Endothelial cell of umbilical vein (primary cell): Measurements from ENCODE around the gene TENM4. TPM values are rescaled to one million over a fixed set of nuclear protein-coding genes. Genes with fewer than 3 reads are reported as not detected.

Experiments
- BruUV-seq: library from RNA; stranded (reverse); fragments of 400-500 nt; replicated peaks from 2 replicates; lab custom pipeline; 2021; lab: Mats Ljungman, UMichigan
- CTCF ChIA-PET: fragments of 300-600, 350-600 bp; sonication (Branson Sonifier 250); formaldehyde crosslinking; loops from one replicate; lab custom pipeline; 2021; ENCODE audit warnings: antibody characterized with exemption, inconsistent platforms; lab: Charles Lee
- POLR2A ChIA-PET: fragments of 300-600, 350-600 bp; sonication (Branson Sonifier 250); formaldehyde crosslinking; loops from one replicate; lab custom pipeline; 2021; ENCODE audit warnings: antibody characterized with exemption, inconsistent platforms; lab: Charles Lee
- DNase-seq: peaks from one replicate; pipeline ENCODE4 v3.0.0-alpha.2; 2011; ENCODE audit warnings: low read depth, low spot score
- FAIRE-seq: peaks from 2 replicates; lab custom pipeline; 2011; peaks lifted over from hg19 to GRCh38; lab: Jason Lieb, UNC
- H2AFZ ChIP-seq: 2 replicates; pipeline ENCODE4 v1.6.0; 2012; ENCODE audit warnings: low read depth, low read length, control low read depth, inconsistent platforms
- H3K27ac ChIP-seq: 2 replicates; pipeline ENCODE4 v1.5.1; 2011; ENCODE audit warnings: low read depth, mild to moderate bottlenecking, control low read depth, low read length, moderate library complexity; ENCODE audit not compliant: insufficient read depth
- H3K27me3 ChIP-seq, 2 experiments: 2 replicates each; pipeline versions ENCODE4 v1.6.0 to v1.6.1; 2011; ENCODE audit warnings: low read length in 2 of 2, mixed read lengths in 1 of 2; ENCODE audit not compliant: control insufficient read depth in 2 of 2, insufficient read depth in 2 of 2
- H3K36me3 ChIP-seq, 2 experiments: 2 replicates in 1 of 2; 3 replicates in 1 of 2; pipeline ENCODE4 v1.5.1; 2011; ENCODE audit warnings: low read length in 2 of 2, mild to moderate bottlenecking in 1 of 2, moderate library complexity in 1 of 2; ENCODE audit not compliant: control insufficient read depth in 2 of 2, insufficient read depth in 2 of 2; ENCODE audit errors: extremely low read depth in 1 of 2
- H3K4me1 ChIP-seq: 3 replicates; pipeline ENCODE4 v1.5.1; 2011; ENCODE audit warnings: mild to moderate bottlenecking, low read length; ENCODE audit not compliant: control insufficient read depth, insufficient read depth; ENCODE audit errors: extremely low read depth
- H3K4me2 ChIP-seq: 2 replicates; pipeline ENCODE4 v1.6.1; 2011; ENCODE audit warnings: low read length, control low read depth, mixed read lengths; ENCODE audit not compliant: insufficient read depth
- H3K4me3 ChIP-seq, 3 experiments: fragments of 200-600 bp in 1 of 3; sonication (generic), shearing (Covaris generic) in 1 of 3; replicated peaks in 1 of 3; 2 replicates each; pipeline ENCODE4 v1.5.1; 2011 to 2016; ENCODE audit warnings: control low read depth in 3 of 3, low read length in 3 of 3, mild to moderate bottlenecking in 2 of 3, inconsistent platforms in 1 of 3, low read depth in 1 of 3, moderate library complexity in 1 of 3; ENCODE audit not compliant: insufficient read depth in 1 of 3
- H3K79me2 ChIP-seq: 2 replicates; pipeline ENCODE4 v1.6.0; 2012; ENCODE audit warnings: low read length, inconsistent platforms; ENCODE audit not compliant: control insufficient read depth, insufficient read depth
- H3K9ac ChIP-seq: replicated peaks from 2 replicates; pipeline ENCODE3; 2011; ENCODE audit warnings: low read length, control low read depth; ENCODE audit not compliant: insufficient read depth; ENCODE audit errors: extremely low read depth
- H3K9me1 ChIP-seq: replicated peaks from 3 replicates; pipeline ENCODE4 v1.6.0; 2011; ENCODE audit warnings: mild to moderate bottlenecking, low read length; ENCODE audit not compliant: control insufficient read depth, insufficient read depth; ENCODE audit errors: extremely low read depth
- H3K9me3 ChIP-seq: replicated peaks from 2 replicates; pipeline ENCODE4 v1.5.1; 2012; ENCODE audit warnings: low read length, inconsistent platforms; ENCODE audit not compliant: control insufficient read depth, insufficient read depth
- H4K20me1 ChIP-seq: replicated peaks from 2 replicates; pipeline ENCODE3; 2011; ENCODE audit warnings: mild to moderate bottlenecking, low read length; ENCODE audit not compliant: control insufficient read depth, insufficient read depth; ENCODE audit errors: extremely low read depth
- EZH2 ChIP-seq: IDR thresholded peaks from 2 replicates; pipeline ENCODE4 v1.6.1; 2012; ENCODE audit warnings: borderline replicate concordance, low read depth, mild to moderate bottlenecking, moderate library complexity, low read length, inconsistent platforms; ENCODE audit not compliant: severe bottlenecking
- FOS ChIP-seq: IDR thresholded peaks from 2 replicates; pipeline ENCODE4 v1.6.1; 2011; ENCODE audit warnings: mild to moderate bottlenecking, low read length, moderate library complexity, borderline replicate concordance; ENCODE audit not compliant: insufficient read depth
- GATA2 ChIP-seq: IDR thresholded peaks from 2 replicates; pipeline ENCODE4 v1.7.0; 2011; ENCODE audit warnings: low read depth, mild to moderate bottlenecking, moderate library complexity, mixed read lengths, low read length; ENCODE audit not compliant: insufficient read length, insufficient read depth
- JUN ChIP-seq: IDR thresholded peaks from 2 replicates; pipeline ENCODE4 v1.6.1; 2011; ENCODE audit warnings: borderline replicate concordance, low read depth; ENCODE audit not compliant: insufficient read length, insufficient read depth
- MYC ChIP-seq: IDR thresholded peaks from one replicate; pipeline ENCODE4 v1.6.1; 2011; ENCODE audit warnings: mild to moderate bottlenecking, low read depth, low read length
- POLR2A ChIP-seq: IDR thresholded peaks from 2 replicates; pipeline ENCODE4 v1.6.1; 2012; ENCODE audit warnings: low read depth, mild to moderate bottlenecking, control low read depth, low read length
- POLR2AphosphoS5 ChIP-seq: IDR thresholded peaks from 2 replicates; pipeline ENCODE4 v1.6.1; 2012; ENCODE audit warnings: low read depth, mild to moderate bottlenecking, control low read depth, low read length, moderate library complexity; ENCODE audit not compliant: insufficient read depth
- dilution Hi-C: fragments of 300-500 bp; cut with MboI; formaldehyde crosslinking; loops from one replicate; pipeline ENCODE4 v1.15.0; 2019; ENCODE audit warnings: low sequenced_read_pairs; ENCODE audit not compliant: extremely low pct_ligation_motif_present
- intact Hi-C: fragments of 100-400 bp; cut with micrococcal nuclease; formaldehyde crosslinking; loops from one replicate; pipeline ENCODE4 v1.10.0; 2022
- polyA plus RNA-seq, 4 experiments: library from polyadenylated mRNA; depleted of rRNA in 3 of 4; stranded (reverse) in 3 of 4; unstranded in 1 of 4; fragments of >200 nt; gene quantifications; 2 replicates each; pipeline versions ENCODE4 v1.2.1 to v1.2.3, GENCODE V29; 2011 to 2012; ENCODE audit warnings: missing spikeins in 1 of 4
- total RNA-seq: library from RNA; stranded (reverse); gene quantifications from 2 replicates; pipeline ENCODE4 v1.2.3, GENCODE V29; 2021
- TF ChIP-seq, protein P1 (sequence below), 2 donors: IDR thresholded peaks; 1 replicate in 1 of 2; 2 replicates in 1 of 2; pipeline ENCODE4 v1.5.1; 2011; ENCODE audit warnings: low read length in 2 of 2, mild to moderate bottlenecking in 2 of 2, moderate library complexity in 2 of 2, control low read depth in 1 of 2, inconsistent platforms in 1 of 2, low read depth in 1 of 2; ENCODE audit not compliant: insufficient read depth in 1 of 2; ENCODE audit errors: extremely low read depth in 1 of 2
- TF ChIP-seq, protein P2 (sequence below): IDR thresholded peaks from 2 replicates; pipeline ENCODE4 v1.6.1; 2011; ENCODE audit not compliant: insufficient read depth, insufficient read length

TENM4 gene
- total and polyA plus RNA-seq, 2 donors (not counting 3 experiments of a cell fraction or from before 2014, with no cell fraction given), result 0.06 to 0.27 TPM

GRCh38 chr11:78990261-78990660, 450.6 kb downstream of the TENM4 start:
- H3K79me2 ChIP-seq, result no peaks in the 10 kb centered on the region
- H3K4me1 ChIP-seq, result no peaks in the 10 kb centered on the region
- no peak overlapping the region for H3K27ac ChIP-seq
- ChIA-PET CTCF (no interaction called here), POLR2A (no interaction called here)
- FAIRE-seq (no peak), DNase-seq (no peak)
- TF ChIP-seq EZH2 (no peak), FOS (no peak), MYC (no peak), POLR2AphosphoS5 (no peak), GATA2 (no peak), JUN (no peak), POLR2A (no peak)
- TF ChIP-seq, protein P1, sequence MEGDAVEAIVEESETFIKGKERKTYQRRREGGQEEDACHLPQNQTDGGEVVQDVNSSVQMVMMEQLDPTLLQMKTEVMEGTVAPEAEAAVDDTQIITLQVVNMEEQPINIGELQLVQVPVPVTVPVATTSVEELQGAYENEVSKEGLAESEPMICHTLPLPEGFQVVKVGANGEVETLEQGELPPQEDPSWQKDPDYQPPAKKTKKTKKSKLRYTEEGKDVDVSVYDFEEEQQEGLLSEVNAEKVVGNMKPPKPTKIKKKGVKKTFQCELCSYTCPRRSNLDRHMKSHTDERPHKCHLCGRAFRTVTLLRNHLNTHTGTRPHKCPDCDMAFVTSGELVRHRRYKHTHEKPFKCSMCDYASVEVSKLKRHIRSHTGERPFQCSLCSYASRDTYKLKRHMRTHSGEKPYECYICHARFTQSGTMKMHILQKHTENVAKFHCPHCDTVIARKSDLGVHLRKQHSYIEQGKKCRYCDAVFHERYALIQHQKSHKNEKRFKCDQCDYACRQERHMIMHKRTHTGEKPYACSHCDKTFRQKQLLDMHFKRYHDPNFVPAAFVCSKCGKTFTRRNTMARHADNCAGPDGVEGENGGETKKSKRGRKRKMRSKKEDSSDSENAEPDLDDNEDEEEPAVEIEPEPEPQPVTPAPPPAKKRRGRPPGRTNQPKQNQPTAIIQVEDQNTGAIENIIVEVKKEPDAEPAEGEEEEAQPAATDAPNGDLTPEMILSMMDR (IDR thresholded peaks at IDR 0.05; ENCODE audit: extremely low read depth in 1 of 2, insufficient read depth in 1 of 2, low read depth in 1 of 2, low read length in 2 of 2), result no peak
- TF ChIP-seq, protein P2, sequence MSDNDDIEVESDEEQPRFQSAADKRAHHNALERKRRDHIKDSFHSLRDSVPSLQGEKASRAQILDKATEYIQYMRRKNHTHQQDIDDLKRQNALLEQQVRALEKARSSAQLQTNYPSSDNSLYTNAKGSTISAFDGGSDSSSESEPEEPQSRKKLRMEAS, result no peak
- dilution Hi-C loops, result no loop called here
- H3K4me2 ChIP-seq, result no peak overlapping the region
- peaks cover 2% of the 10 kb centered on the region in 2 experiments for H3K27me3 ChIP-seq
- no peak overlapping the region for H2AFZ ChIP-seq
- H3K9me3 ChIP-seq, result no peaks in the 10 kb centered on the region
- H4K20me1 ChIP-seq, result no peaks in the 10 kb centered on the region
- intact Hi-C loops, result no loop called here
- H3K9ac ChIP-seq, result no peak overlapping the region
- H3K36me3 ChIP-seq, result no peaks in the 10 kb centered on the region
- BruUV-seq, result no TSS peak
- no peaks in the 10 kb centered on the region for H3K9me1 ChIP-seq
- H3K4me3 ChIP-seq, result no peak overlapping the region
